Measurements from ENCODE around the gene ABCA5.

ABCA5 gene

GRCh38 chr17:69230939-69231338, 96.0 kb downstream of the ABCA5 start:
- Histone ChIP-seq H3K27ac (replicated peaks) (no peak overlapping the region), H3K4me3 (replicated peaks; ENCODE audit: insufficient read depth, low read length) (no peak overlapping the region), H3K27me3 (ENCODE audit: insufficient read depth, poor library complexity, severe bottlenecking) (no peaks in the 10 kb centered on the region)
- no peak for DNase-seq (ENCODE audit: low read depth in 1 of 2, low spot score in 1 of 2)
- TF ChIP-seq POLR2AphosphoS5 (IDR thresholded peaks at IDR 0.05; ENCODE audit: low read depth) (no peak), GABPA (IDR thresholded peaks at IDR 0.05; ENCODE audit: low read depth) (no peak), REST (IDR thresholded peaks at IDR 0.05; ENCODE audit: insufficient replicate concordance, low read depth) (no peak), CTCF (IDR thresholded peaks at IDR 0.05; ENCODE audit: insufficient read depth, low read length) (no peak), SPI1 (IDR thresholded peaks at IDR 0.05; ENCODE audit: borderline replicate concordance, low read depth) (no peak)

- H3K27me3 ChIP-seq (ENCODE audit: insufficient read depth, poor library complexity, severe bottlenecking) = no peaks in the 10 kb centered on the region
- no peak within 1 kb of the TSS for H3K4me3 ChIP-seq (replicated peaks; ENCODE audit: insufficient read depth, low read length)
- peak within 1 kb of the TSS; percentile 53 for H3K27ac ChIP-seq (replicated peaks)
- TF ChIP-seq GABPA (IDR thresholded peaks at IDR 0.05; ENCODE audit: low read depth) = no peak
- TF ChIP-seq CTCF (IDR thresholded peaks at IDR 0.05; ENCODE audit: insufficient read depth, low read length) = no peak
- TF ChIP-seq REST (IDR thresholded peaks at IDR 0.05; ENCODE audit: insufficient replicate concordance, low read depth) = no peak
- TF ChIP-seq SPI1 (IDR thresholded peaks at IDR 0.05; ENCODE audit: borderline replicate concordance, low read depth) = no peak
- no peak for TF ChIP-seq POLR2AphosphoS5 (IDR thresholded peaks at IDR 0.05; ENCODE audit: low read depth)
- no peak for DNase-seq (ENCODE audit: low read depth in 1 of 2, low spot score in 1 of 2)
These were observed 98.4 kb downstream of the ABCA5 start, which contains the start of gene ABCA10 for GRCh38 chr17:69228576-69228975. Gene ABCA10 (minus strand): TSS chr17:69228824. CDS start chr17:69225358, 3,466 bp downstream.

- no peaks in the 10 kb centered on the region for H3K27me3 ChIP-seq (ENCODE audit: insufficient read depth, poor library complexity, severe bottlenecking)
- DNase-seq (ENCODE audit: low read depth in 1 of 2, low spot score in 1 of 2) = no peak
- peak overlapping the region; percentile 53 for H3K27ac ChIP-seq (replicated peaks)
- H3K4me3 ChIP-seq (replicated peaks; ENCODE audit: insufficient read depth, low read length) = no peak overlapping the region
- TF ChIP-seq CTCF (IDR thresholded peaks at IDR 0.05; ENCODE audit: insufficient read depth, low read length) (no peak), POLR2AphosphoS5 (IDR thresholded peaks at IDR 0.05; ENCODE audit: low read depth) (no peak), GABPA (IDR thresholded peaks at IDR 0.05; ENCODE audit: low read depth) (no peak), SPI1 (IDR thresholded peaks at IDR 0.05; ENCODE audit: borderline replicate concordance, low read depth) (no peak), REST (IDR thresholded peaks at IDR 0.05; ENCODE audit: insufficient replicate concordance, low read depth) (no peak)
These were observed 98.9 kb downstream of the ABCA5 start for GRCh38 chr17:69228018-69228417.

Measured in HL-60 (cell line).